Left lung (tissue), 10 donors: Measurements from ENCODE around the gene PLPPR1. TPM values are rescaled to one million over a fixed set of nuclear protein-coding genes. Genes with fewer than 3 reads are reported as not detected.
"Not testable (repeated sequence)": the region's sequence is repeated elsewhere in the genome, so short reads cannot be mapped to it uniquely, and the experiment has no call there.

Experiments used
- ATAC-seq: fragments of 200-7000 bp; cut with Tn5 transposase; one replicate; pipeline ENCODE4 v1.9.1; 2020; ENCODE audit warnings: moderate library complexity
- DNase-seq, 4 donors: peaks; one replicate each; pipeline ENCODE4 v3.0.0-alpha.2; 2013 to 2020
- H3K27ac ChIP-seq, 2 donors: fragments of 200-600 bp; sonication (generic) in 1 of 2; one replicate each; pipeline versions ENCODE4 v1.5.0 to v1.8.0; 2020 to 2021
- H3K27me3 ChIP-seq, 2 donors: fragments of 200-600 bp; sonication (generic) in 1 of 2; one replicate each; pipeline versions ENCODE4 v1.5.0 to v1.8.0; 2020 to 2021
- H3K36me3 ChIP-seq, 2 donors: fragments of 200-600 bp; sonication (generic) in 1 of 2; one replicate each; pipeline versions ENCODE4 v1.5.0 to v1.8.0; 2020 to 2021
- H3K4me1 ChIP-seq, 2 donors: fragments of 200-600 bp; one replicate each; pipeline ENCODE4 v1.8.0; 2021
- H3K4me3 ChIP-seq, 2 donors: fragments of 200-600 bp; sonication (generic) in 1 of 2; one replicate each; pipeline versions ENCODE4 v1.5.0 to v1.8.0; 2020 to 2021; ENCODE audit warnings: mild to moderate bottlenecking in 1 of 2
- H3K9me3 ChIP-seq, 2 donors: fragments of 200-600 bp; sonication (generic) in 1 of 2; one replicate each; pipeline versions ENCODE4 v1.5.0 to v1.8.0; 2020 to 2021
- CTCF ChIP-seq, 2 donors: fragments of 200-600 bp; sonication (generic) in 1 of 2; IDR thresholded peaks; one replicate each; pipeline versions ENCODE4 v1.5.0 to v1.8.0; 2021; ENCODE audit warnings: antibody characterized with exemption in 2 of 2
- intact Hi-C, 2 donors: fragments of 100-400 bp; cut with DNase I; formaldehyde crosslinking; loops; one replicate each; pipeline versions ENCODE4 v1.11.2 to v1.14.2; 2022
- polyA plus RNA-seq, 6 donors: library from polyadenylated mRNA; unstranded; fragments of 120-200 nt; gene quantifications; one replicate each; pipeline ENCODE4 v1.2.1, GENCODE V29; 2013; ENCODE audit not compliant: insufficient read length in 6 of 6
- total RNA-seq, 2 donors: library from RNA; stranded (reverse); fragmentation: NEBNext Ultra II Directional; extraction: Animal tissue kit (Norgen Biotek cat#: 25700); gene quantifications; one replicate each; pipeline ENCODE4 v1.2.1, GENCODE V29; 2021
- donor health status: DM: no; HTN: yes; CAD: no.
- donor health status: DM: no; HTN: no; CAD: no.

Gene PLPPR1
- total and polyA plus RNA-seq, 8 donors, result 1.6 to 24.5 (median 21.4) TPM

- ATAC-seq (peak; percentile 27), DNase-seq (no peak)
- Histone ChIP-seq H3K27ac (peak overlapping the region; percentile 26 to 55), H3K4me1 (no peaks in the 10 kb centered on the region), H3K9me3 (peaks cover 0 to 4% of the 10 kb centered on the region in 2 donors), H3K27me3 (no peaks in the 10 kb centered on the region), H3K4me3 (no peak overlapping the region), H3K36me3 (no peaks in the 10 kb centered on the region)
- intact Hi-C loops, result no loop called here
- TF ChIP-seq CTCF (IDR thresholded peaks at IDR 0.05), result no peak
These were observed 295.8 kb downstream of the PLPPR1 start for GRCh38 chr9:101324245-101324804.

GRCh38 chr9:101325053-101325452 lies 296.5 kb downstream of the PLPPR1 start:
- Histone ChIP-seq H3K4me1 (no peaks in the 10 kb centered on the region), H3K4me3 (no peak overlapping the region), H3K27me3 (no peaks in the 10 kb centered on the region), H3K9me3 (peaks cover 0 to 4% of the 10 kb centered on the region in 2 donors), H3K36me3 (no peaks in the 10 kb centered on the region), H3K27ac (peak overlapping the region; percentile 26 to 55)
- intact Hi-C loops, result no loop called here
- DNase-seq, result no peak
- ATAC-seq, result peak; percentile 85
- TF ChIP-seq CTCF (IDR thresholded peaks at IDR 0.05), result no peak

DNA sequence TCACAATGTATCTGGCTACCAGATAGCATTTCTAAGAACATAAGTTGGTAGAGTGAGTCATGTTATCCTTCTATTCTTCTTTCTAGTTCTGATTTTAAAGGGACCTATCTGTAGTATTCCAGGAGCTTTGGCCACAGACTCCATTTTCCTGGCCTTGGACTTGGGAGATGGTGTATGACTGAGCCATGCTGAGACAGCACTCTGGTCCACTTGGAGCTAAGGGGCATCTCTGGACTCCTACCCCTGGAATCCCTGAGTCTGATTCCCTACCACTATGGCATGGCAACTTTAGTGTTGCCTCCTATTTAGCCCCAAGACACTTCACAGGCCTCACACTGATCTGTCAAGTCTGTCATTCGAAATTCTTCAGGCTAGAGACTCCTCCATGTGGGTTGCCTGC lies 297.5 kb downstream of the PLPPR1 start:
- intact Hi-C loops, result no loop called here
- no peak for TF ChIP-seq CTCF (IDR thresholded peaks at IDR 0.05)
- Histone ChIP-seq H3K27ac (peak overlapping the region; percentile 21 to 31), H3K4me1 (no peaks in the 10 kb centered on the region), H3K9me3 (peaks cover 0 to 4% of the 10 kb centered on the region in 2 donors), H3K4me3 (no peak overlapping the region), H3K27me3 (no peaks in the 10 kb centered on the region), H3K36me3 (no peaks in the 10 kb centered on the region)
- DNase-seq, result no peak
- peak; percentile 33 for ATAC-seq

- intact Hi-C loops, result no loop called here
- Histone ChIP-seq H3K4me3 (no peak overlapping the region), H3K4me1 (no peaks in the 10 kb centered on the region), H3K27ac (peak overlapping the region; percentile 21 to 31), H3K27me3 (no peaks in the 10 kb centered on the region), H3K36me3 (no peaks in the 10 kb centered on the region), H3K9me3 (peaks cover 0 to 4% of the 10 kb centered on the region in 2 donors)
- ATAC-seq (peak; percentile 54), DNase-seq (no peak)
- no peak for TF ChIP-seq CTCF (IDR thresholded peaks at IDR 0.05)
These were observed 298.0 kb downstream of the PLPPR1 start for GRCh38 chr9:101326501-101326900.

- H3K27ac ChIP-seq, result peak overlapping the region in 1 of 2 donors; percentile 9
- H3K4me1 ChIP-seq, H3K4me3 ChIP-seq, intact Hi-C loops, ATAC-seq, H3K9me3 ChIP-seq, DNase-seq, H3K27me3 ChIP-seq, H3K36me3 ChIP-seq: not testable (repeated sequence)
These were observed 298.9 kb downstream of the PLPPR1 start for GRCh38 chr9:101327422-101327909.

DNA sequence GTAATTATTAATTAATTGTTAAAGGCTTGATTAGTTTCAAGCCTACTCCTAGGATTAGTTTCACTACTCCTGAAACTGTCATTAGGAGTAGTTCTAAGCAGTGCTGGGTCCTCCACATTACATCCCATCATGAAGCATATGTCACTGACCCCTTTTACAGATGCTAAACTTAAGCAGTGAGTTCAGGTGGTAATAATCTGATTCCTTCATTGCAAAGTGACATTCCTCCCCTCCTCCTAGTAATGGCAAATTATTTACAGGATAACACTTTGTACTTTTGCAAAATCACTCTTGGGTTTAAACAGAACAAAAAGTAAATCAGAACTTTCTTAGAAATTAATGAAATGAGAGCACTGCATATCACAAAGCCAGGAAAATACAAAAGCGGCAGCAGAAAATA lies 303.8 kb downstream of the PLPPR1 start:
- no peak for DNase-seq
- H3K4me3 ChIP-seq, result no peak overlapping the region
- no peaks in the 10 kb centered on the region for H3K36me3 ChIP-seq
- no peaks in the 10 kb centered on the region for H3K27me3 ChIP-seq
- H3K4me1 ChIP-seq, result no peaks in the 10 kb centered on the region
- H3K27ac ChIP-seq, result no peak overlapping the region
- intact Hi-C loops, result no loop called here
- no peak for ATAC-seq
- H3K9me3 ChIP-seq, result peaks cover 0 to 3% of the 10 kb centered on the region in 2 donors
- no peak for TF ChIP-seq CTCF (IDR thresholded peaks at IDR 0.05)
